Superior temporal gyrus (tissue), 1 donor: ENCODE results near the gene DCXR.
"Not testable (repeated sequence)": the region's sequence is repeated elsewhere in the genome, so short reads cannot be mapped to it uniquely, and the experiment has no call there.

Experiments
- DNase-seq: peaks from one replicate; pipeline ENCODE4 v3.0.0-alpha.2; 2016; ENCODE audit errors: extremely low spot score

DCXR gene

GRCh38 chr17:82039695-82040299 lies 2.3 kb upstream of the DCXR start:
- no peak for DNase-seq

- DNase-seq: not testable (repeated sequence)
These were observed 1.4 kb upstream of the DCXR start for GRCh38 chr17:82038796-82039409.

- DNase-seq: no peak
These were observed 345 bp upstream of the DCXR start for GRCh38 chr17:82037889-82038195.

- no peak for DNase-seq
These were observed 834 bp downstream of the DCXR start for GRCh38 chr17:82036634-82037091.

DNA sequence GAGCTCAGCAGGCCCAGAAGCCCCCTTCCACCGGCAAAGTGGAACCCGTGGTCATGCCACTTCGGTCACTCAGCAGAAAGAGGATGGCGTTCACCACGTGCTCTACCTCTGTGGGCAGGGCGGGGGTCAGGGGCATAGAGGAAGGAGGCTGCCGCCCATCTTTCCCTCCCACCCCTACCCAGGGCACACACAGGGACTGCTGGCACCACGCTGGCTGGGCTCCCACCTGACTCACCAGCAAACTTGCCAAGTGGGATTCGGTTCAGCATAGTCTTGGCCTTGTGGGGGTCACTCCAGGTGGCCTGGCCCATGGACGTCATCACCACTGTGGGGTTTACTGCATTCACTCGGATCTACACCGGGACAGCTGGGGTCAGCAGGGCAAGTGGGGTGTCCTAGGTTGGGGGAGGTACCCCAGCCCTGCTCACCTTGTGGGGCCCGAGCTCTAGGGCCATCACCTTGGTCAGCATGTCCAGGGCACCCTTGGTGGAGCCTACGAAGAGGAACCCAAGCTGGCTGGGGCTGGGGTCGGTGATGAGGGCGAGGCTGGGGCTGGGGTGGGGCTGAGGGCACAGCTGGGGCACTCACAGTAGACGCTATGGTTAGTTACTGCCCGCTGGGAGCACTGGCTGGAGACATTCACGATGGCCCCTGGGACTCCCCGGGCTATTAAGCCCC lies 1.4 kb downstream of the DCXR start:
- no peak for DNase-seq

GRCh38 chr17:82035488-82035887 lies 2.0 kb downstream of the DCXR start:
- no peak for DNase-seq

GRCh38 chr17:82034371-82035011 lies 3.0 kb downstream of the DCXR start:
- no peak for DNase-seq

DNA sequence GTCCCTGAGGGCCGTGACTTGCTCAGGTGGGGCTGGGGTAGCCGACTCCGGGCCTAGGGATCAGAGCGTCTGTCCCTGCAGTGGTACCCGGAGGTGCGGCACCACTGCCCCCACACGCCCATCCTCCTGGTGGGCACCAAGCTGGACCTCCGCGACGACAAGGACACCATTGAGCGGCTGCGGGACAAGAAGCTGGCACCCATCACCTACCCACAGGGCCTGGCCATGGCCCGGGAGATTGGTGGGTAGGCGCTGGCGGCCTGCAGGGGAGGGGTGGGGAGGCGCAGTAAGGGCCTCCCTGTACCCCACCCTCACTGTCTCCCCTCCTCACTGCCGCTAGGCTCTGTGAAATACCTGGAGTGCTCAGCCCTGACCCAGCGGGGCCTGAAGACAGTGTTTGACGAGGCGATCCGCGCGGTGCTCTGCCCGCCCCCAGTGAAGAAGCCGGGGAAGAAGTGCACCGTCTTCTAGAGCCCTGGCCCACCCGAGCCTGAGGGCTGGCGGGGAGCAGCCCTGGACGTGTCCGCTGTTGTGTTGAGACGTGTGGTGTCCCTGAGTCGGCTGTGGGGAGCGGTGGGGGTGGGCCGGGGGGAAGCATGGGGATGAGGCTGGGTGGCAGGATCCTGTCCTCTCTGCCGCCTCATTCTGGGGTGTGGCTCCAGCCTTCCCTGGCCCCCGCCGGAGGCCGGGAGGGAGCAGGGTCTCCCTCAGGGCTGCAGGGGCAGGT lies 4.0 kb downstream of the DCXR start:
- DNase-seq: no peak

GRCh38 chr17:82031885-82032627 lies 5.4 kb downstream of the DCXR start:
- no peak for DNase-seq

DNA sequence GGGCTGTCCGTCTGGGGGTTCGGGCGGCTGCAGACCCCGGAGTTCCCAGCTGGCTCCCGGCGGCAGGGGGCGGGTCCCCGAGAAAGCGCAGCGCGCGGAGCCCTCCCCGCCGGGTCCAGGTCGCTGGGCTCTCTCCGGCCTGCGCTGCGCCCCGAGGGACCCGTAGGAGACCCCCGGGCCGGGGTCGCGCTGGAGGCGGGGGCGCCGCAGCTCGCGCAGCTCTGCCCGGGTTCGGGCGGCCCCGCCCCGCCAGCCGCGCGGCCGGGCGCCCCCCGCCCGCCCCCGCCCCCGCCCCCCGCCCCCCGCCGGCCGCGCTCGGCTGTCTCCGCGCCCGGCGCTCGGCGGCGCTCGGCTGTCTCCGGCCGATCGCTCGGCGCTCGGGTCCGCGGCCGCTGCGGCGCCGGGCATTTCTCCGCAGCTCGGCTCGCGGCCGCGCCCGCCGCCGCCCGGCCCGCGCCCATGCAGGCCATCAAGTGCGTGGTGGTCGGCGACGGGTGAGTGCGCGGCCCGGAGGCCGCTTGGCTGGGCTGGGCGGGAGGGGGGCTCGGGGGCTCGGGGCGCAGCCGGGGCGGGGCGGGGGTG lies 6.1 kb downstream of the DCXR start, which contains the start of gene RAC3:
Gene RAC3, plus strand, starts transcription at position 376 of the 582 bp plus-strand sequence. Its CDS starts 84 bp downstream, at position 460.
- DNase-seq: no peak

GRCh38 chr17:82030470-82031302 lies 6.8 kb downstream of the DCXR start:
- peak; percentile 81 for DNase-seq

DNA sequence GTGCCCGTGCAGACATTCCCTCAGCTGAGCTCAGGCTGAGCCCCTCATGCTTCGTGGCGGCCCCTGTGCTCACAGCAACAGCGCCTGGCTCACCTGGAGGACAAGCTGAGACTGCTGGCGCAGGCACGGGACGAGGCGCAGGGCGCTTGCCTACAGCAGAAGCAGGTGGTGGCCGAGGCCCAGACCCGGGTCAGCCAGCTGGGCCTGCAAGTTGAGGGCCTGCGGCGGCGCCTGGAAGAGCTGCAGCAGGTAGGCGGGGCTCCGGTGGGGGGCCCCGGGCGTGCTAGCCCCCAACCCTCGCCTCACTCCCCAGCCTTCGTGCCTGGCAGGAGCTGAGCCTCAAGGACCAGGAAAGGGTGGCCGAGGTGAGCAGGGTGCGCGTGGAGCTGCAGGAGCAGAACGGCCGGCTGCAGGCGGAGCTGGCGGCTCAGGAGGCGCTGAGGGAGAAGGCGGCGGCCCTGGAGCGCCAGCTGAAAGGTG lies 7.5 kb downstream of the DCXR start:
- DNase-seq: no peak

DNA sequence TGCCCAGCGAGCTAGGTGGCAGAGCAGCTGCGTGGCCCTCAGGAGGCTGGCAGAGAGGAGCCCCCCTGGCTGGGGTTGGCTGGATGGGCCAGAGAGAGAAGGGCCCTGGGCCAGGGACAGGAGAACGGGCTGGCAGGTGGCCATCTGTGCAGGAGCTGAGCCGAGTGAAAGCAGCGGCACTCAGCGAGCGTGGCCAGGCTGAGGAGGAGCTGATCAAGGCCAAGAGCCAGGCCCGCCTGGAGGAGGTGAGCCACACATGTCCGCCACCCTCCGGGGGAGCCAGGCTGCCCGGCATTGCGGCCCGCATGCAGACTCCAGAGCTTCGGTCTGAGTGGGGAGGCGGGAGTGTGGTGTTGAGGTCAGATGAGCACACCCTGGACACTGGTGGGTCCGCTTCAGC lies 8.1 kb downstream of the DCXR start:
- no peak for DNase-seq

GRCh38 chr17:82028966-82029365 lies 8.5 kb downstream of the DCXR start:
- no peak for DNase-seq

GRCh38 chr17:82028246-82028645 lies 9.3 kb downstream of the DCXR start:
- no peak for DNase-seq

DNA sequence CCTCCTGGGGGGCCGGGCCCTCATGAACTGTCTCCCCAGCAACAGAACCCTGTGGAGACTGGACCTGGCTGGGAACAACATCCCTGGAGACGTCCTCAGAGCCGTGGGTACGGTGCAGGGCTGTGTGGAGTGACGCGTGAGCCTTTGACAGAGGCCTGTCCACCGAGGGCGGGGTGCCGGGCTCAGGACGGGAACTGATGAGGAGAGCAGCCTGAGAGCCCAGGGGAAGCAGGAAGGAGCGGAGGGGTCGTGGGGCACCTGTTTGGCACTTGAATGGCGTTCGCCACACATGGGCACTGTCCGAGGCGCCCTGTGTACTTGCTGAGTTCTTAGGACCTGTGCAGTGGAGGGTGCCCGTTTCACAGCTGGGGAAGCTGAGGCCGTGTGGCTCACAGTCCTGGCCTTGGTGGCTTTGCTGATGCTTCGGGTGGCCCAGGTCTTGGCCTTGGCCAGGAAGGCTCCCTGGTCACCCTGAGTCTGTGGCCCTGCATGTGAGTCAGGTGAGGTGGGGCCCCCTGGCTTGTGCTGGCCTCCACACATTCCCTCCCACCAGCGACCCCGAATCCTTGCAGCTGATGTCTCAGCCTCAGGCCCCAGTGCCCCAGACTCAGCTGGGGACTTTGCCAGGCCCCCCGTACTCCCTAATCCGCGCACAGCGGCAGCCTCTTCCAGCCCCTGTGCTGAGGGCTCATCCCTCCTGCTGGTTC lies 11.9 kb downstream of the DCXR start:
- no peak for DNase-seq

DNA sequence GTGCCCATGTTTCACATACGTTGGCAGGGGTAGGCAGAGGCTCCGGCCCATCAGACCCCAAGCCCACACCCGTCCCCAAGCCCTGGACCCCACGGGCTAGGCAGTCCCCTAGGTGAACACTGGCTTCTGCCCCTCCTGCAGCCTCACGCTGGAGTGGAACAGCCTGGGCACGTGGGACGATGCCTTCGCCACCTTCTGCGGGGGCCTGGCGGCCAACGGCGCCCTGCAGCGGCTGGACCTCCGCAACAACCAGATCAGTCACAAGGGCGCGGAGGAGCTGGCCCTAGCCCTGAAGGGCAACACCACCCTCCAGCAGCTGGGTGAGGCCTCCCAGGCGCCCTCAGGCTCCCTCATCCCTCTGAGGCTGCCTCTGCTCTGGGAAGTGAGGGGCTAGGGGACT lies 12.6 kb downstream of the DCXR start:
- no peak for DNase-seq

- DNase-seq: no peak
These were observed 13.9 kb downstream of the DCXR start for GRCh38 chr17:82023447-82024241.
